Liver (tissue), 9 donors: ENCODE measurements around the gene DCUN1D3. TPM values are rescaled to one million over a fixed set of nuclear protein-coding genes. Genes with fewer than 3 reads are reported as not detected.
A peak's percentile ranks its signal among the peaks of the same experiment; 100 is the strongest.

Experiments used
- DNase-seq: peaks from one replicate; pipeline ENCODE4 v3.0.0-alpha.2; 2017; ENCODE audit warnings: low spot score
- H3K27ac ChIP-seq, 2 donors: one replicate each; pipeline ENCODE4 v1.7.0; 2013; ENCODE audit warnings: inconsistent platforms in 2 of 2, low read length in 2 of 2, control low read depth in 1 of 2, low read depth in 1 of 2, mild to moderate bottlenecking in 1 of 2
- H3K27me3 ChIP-seq, 4 donors: one replicate each; pipeline versions ENCODE4 v1.6.1 to v1.7.0; 2013; ENCODE audit warnings: low read length in 3 of 4, inconsistent platforms in 1 of 4, mild to moderate bottlenecking in 1 of 4, moderate library complexity in 1 of 4; ENCODE audit not compliant: control insufficient read depth in 4 of 4, insufficient read depth in 4 of 4
- H3K36me3 ChIP-seq, 4 donors: one replicate each; pipeline versions ENCODE4 v1.6.1 to v1.7.0; 2013; ENCODE audit warnings: low read length in 3 of 4, mild to moderate bottlenecking in 3 of 4, low read depth in 1 of 4, moderate library complexity in 1 of 4; ENCODE audit not compliant: control insufficient read depth in 4 of 4, insufficient read depth in 3 of 4
- H3K4me1 ChIP-seq, 4 donors: one replicate each; pipeline versions ENCODE4 v1.6.1 to v1.7.0; 2013; ENCODE audit warnings: low read length in 3 of 4, mild to moderate bottlenecking in 3 of 4, moderate library complexity in 1 of 4; ENCODE audit not compliant: control insufficient read depth in 4 of 4, insufficient read depth in 4 of 4
- H3K4me3 ChIP-seq, 3 donors: one replicate each; pipeline versions ENCODE4 v1.6.1 to v1.7.0; 2013; ENCODE audit warnings: low read length in 3 of 3, control low read depth in 1 of 3, low read depth in 1 of 3, mild to moderate bottlenecking in 1 of 3
- H3K9ac ChIP-seq, 2 donors: one replicate each; pipeline ENCODE4 v1.7.0; 2013; ENCODE audit warnings: low read length in 2 of 2, mild to moderate bottlenecking in 2 of 2, moderate library complexity in 2 of 2, control low read depth in 1 of 2, low read depth in 1 of 2
- H3K9me3 ChIP-seq, 4 donors: one replicate each; pipeline versions ENCODE4 v1.6.1 to v1.7.0; 2013; ENCODE audit warnings: low read length in 3 of 4; ENCODE audit not compliant: control insufficient read depth in 4 of 4
- CTCF ChIP-seq: fragments of 150-350 bp; IDR thresholded peaks from 2 replicates; pipeline ENCODE4 v1.5.1; 2017; ENCODE audit warnings: improper control_type of control experiment, low read depth, low read length; ENCODE audit not compliant: missing input control
- EGR1 ChIP-seq, 2 donors: IDR thresholded peaks; 2 replicates each; pipeline ENCODE4 v1.6.1; 2016 to 2018; ENCODE audit warnings: antibody characterized with exemption in 2 of 2, low read depth in 2 of 2
- FOXA1 ChIP-seq: IDR thresholded peaks from 2 replicates; pipeline ENCODE4 v1.6.1; 2016; ENCODE audit warnings: antibody characterized with exemption
- FOXA2 ChIP-seq: IDR thresholded peaks from 2 replicates; pipeline ENCODE4 v1.6.1; 2016; ENCODE audit warnings: antibody characterized with exemption
- HNF4A ChIP-seq, 2 donors: conservative IDR thresholded peaks; 2 replicates each; pipeline ENCODE4 v1.6.1; 2016; ENCODE audit warnings: antibody characterized with exemption in 2 of 2, mild to moderate bottlenecking in 2 of 2
- HNF4G ChIP-seq: IDR thresholded peaks from 2 replicates; pipeline ENCODE4 v1.6.1; 2016; ENCODE audit warnings: antibody characterized with exemption
- JUND ChIP-seq, 2 donors: IDR thresholded peaks; 2 replicates each; pipeline ENCODE4 v1.6.1; 2016; ENCODE audit warnings: antibody characterized with exemption in 2 of 2
- NR2F2 ChIP-seq: IDR thresholded peaks from 2 replicates; pipeline ENCODE4 v1.6.1; 2016; ENCODE audit warnings: antibody characterized with exemption
- RAD21 ChIP-seq, 2 donors: IDR thresholded peaks; 2 replicates each; pipeline ENCODE4 v1.6.1; 2016; ENCODE audit warnings: antibody characterized with exemption in 2 of 2, mild to moderate bottlenecking in 2 of 2
- RXRA ChIP-seq, 2 donors: IDR thresholded peaks; 2 replicates each; pipeline ENCODE4 v1.6.1; 2017 to 2018; ENCODE audit warnings: antibody characterized with exemption in 2 of 2, mild to moderate bottlenecking in 1 of 2
- SP1 ChIP-seq: IDR thresholded peaks from 2 replicates; pipeline ENCODE4 v1.6.1; 2018; ENCODE audit warnings: antibody characterized with exemption, mild to moderate bottlenecking
- TAF1 ChIP-seq: conservative IDR thresholded peaks from 2 replicates; pipeline ENCODE4 v1.6.1; 2016; ENCODE audit warnings: antibody characterized with exemption, mild to moderate bottlenecking
- YY1 ChIP-seq: IDR thresholded peaks from 2 replicates; pipeline ENCODE4 v1.6.1; 2016; ENCODE audit warnings: antibody characterized with exemption, mild to moderate bottlenecking
- ZBTB33 ChIP-seq: IDR thresholded peaks from 2 replicates; pipeline ENCODE4 v1.6.1; 2016; ENCODE audit warnings: antibody characterized with exemption
- WGBS: extraction: QIAGEN DNeasy Blood & Tissue Kit; methylation state at CpG from one replicate; pipeline ENCODE4 v1.1.7; 2013; 5-methylcytosine and 5-hydroxymethylcytosine counted together
- polyA plus RNA-seq, 2 donors: library from polyadenylated mRNA; stranded (reverse) in 1 of 2; unstranded in 1 of 2; fragments of 200-250 nt in 1 of 2; fragments of >200 nt in 1 of 2; fragmentation: Nextera tagmentation in 1 of 2; extraction: Ambion mirVana in 1 of 2; gene quantifications; one replicate each; pipeline versions ENCODE4 v1.2.1 to v1.2.3, GENCODE V29; 2013 to 2015
- total RNA-seq, 2 donors: library from RNA; depleted of rRNA; stranded (reverse); fragments of >200 nt; gene quantifications; one replicate each; pipeline ENCODE4 v1.2.3, GENCODE V29; 2014
- TF ChIP-seq, protein P1 (sequence below): IDR thresholded peaks from 2 replicates; pipeline ENCODE4 v1.6.1; 2016; ENCODE audit warnings: antibody characterized with exemption, mild to moderate bottlenecking
- TF ChIP-seq, protein P2 (sequence below): IDR thresholded peaks from 2 replicates; pipeline ENCODE4 v1.6.1; 2016; ENCODE audit warnings: antibody characterized with exemption
- TF ChIP-seq, protein P3 (sequence below): IDR thresholded peaks from 2 replicates; pipeline ENCODE4 v1.6.1; 2016; ENCODE audit warnings: antibody characterized with exemption
- donor health status: healthy.
- donor health status: healthy.
- donor health status: healthy.
- donor health status: healthy.
- donor health status: healthy.

Gene DCUN1D3
- total and polyA plus RNA-seq, 4 donors, result 2.7 to 16.8 (median 4.8) TPM

DNA sequence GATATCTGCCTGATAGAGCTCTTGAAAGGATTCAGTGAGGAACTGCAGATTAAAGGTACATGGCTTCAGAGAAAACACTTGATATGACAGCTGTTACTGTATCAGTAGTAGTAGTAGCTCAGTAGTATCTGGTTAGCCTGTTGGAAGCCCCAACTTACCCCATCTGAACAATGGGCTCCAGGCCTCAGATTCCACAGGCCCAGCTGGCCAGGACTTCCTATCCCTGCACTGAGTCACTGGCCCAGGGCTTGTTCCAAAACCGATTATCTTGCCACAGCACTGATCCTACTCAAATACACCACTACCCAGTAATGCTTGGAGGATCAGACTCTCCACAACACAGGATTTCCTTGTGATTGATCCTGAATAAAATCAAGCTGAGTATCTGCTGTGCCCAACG, 32.6 kb downstream of the DCUN1D3 start:
- no peak overlapping the region for H3K4me3 ChIP-seq
- no peak overlapping the region for H3K27ac ChIP-seq
- DNase-seq, result no peak
- no peaks in the 10 kb centered on the region for H3K9me3 ChIP-seq
- 89% methylated on average over 2 of the region's 2 CpGs for WGBS
- H3K4me1 ChIP-seq, result peaks cover 8 to 65% (median 49%) of the 10 kb centered on the region in 4 donors
- H3K27me3 ChIP-seq, result no peaks in the 10 kb centered on the region
- H3K9ac ChIP-seq, result no peak overlapping the region
- H3K36me3 ChIP-seq, result no peaks in the 10 kb centered on the region
- no peak for TF ChIP-seq HNF4G

GRCh38 chr16:20866801-20867200, 33.4 kb downstream of the DCUN1D3 start:
- WGBS, result 49% methylated on average over 3 of the region's 3 CpGs
- Histone ChIP-seq H3K27ac (peak overlapping the region; percentile 11 to 40), H3K27me3 (no peaks in the 10 kb centered on the region), H3K4me1 (peaks cover 8 to 57% (median 42%) of the 10 kb centered on the region in 4 donors), H3K36me3 (peaks cover 0 to 7% (median 3%) of the 10 kb centered on the region in 4 donors), H3K4me3 (no peak overlapping the region), H3K9ac (no peak overlapping the region), H3K9me3 (no peaks in the 10 kb centered on the region)
- no peak for TF ChIP-seq YY1
- TF ChIP-seq HNF4G, result no peak
- TF ChIP-seq FOXA2, result no peak
- TF ChIP-seq, protein P1, sequence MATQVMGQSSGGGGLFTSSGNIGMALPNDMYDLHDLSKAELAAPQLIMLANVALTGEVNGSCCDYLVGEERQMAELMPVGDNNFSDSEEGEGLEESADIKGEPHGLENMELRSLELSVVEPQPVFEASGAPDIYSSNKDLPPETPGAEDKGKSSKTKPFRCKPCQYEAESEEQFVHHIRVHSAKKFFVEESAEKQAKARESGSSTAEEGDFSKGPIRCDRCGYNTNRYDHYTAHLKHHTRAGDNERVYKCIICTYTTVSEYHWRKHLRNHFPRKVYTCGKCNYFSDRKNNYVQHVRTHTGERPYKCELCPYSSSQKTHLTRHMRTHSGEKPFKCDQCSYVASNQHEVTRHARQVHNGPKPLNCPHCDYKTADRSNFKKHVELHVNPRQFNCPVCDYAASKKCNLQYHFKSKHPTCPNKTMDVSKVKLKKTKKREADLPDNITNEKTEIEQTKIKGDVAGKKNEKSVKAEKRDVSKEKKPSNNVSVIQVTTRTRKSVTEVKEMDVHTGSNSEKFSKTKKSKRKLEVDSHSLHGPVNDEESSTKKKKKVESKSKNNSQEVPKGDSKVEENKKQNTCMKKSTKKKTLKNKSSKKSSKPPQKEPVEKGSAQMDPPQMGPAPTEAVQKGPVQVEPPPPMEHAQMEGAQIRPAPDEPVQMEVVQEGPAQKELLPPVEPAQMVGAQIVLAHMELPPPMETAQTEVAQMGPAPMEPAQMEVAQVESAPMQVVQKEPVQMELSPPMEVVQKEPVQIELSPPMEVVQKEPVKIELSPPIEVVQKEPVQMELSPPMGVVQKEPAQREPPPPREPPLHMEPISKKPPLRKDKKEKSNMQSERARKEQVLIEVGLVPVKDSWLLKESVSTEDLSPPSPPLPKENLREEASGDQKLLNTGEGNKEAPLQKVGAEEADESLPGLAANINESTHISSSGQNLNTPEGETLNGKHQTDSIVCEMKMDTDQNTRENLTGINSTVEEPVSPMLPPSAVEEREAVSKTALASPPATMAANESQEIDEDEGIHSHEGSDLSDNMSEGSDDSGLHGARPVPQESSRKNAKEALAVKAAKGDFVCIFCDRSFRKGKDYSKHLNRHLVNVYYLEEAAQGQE, result no peak
- TF ChIP-seq RXRA (IDR thresholded peaks at IDR 0.05), result peak; percentile 12 to 62
- no peak for DNase-seq

- DNase-seq, result no peak
- H3K4me1 ChIP-seq, result peaks cover 8 to 52% (median 42%) of the 10 kb centered on the region in 4 donors
- TF ChIP-seq, protein P2, sequence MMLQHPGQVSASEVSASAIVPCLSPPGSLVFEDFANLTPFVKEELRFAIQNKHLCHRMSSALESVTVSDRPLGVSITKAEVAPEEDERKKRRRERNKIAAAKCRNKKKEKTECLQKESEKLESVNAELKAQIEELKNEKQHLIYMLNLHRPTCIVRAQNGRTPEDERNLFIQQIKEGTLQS, result no peak
- TF ChIP-seq TAF1 (no peak), RAD21 (IDR thresholded peaks at IDR 0.05) (no peak), EGR1 (IDR thresholded peaks at IDR 0.05; ENCODE audit: low read depth in 2 of 2) (no peak), CTCF (no peak), SP1 (no peak), YY1 (no peak), FOXA1 (no peak), JUND (IDR thresholded peaks at IDR 0.05) (no peak), NR2F2 (no peak), RXRA (IDR thresholded peaks at IDR 0.05) (no peak), HNF4A (conservative IDR thresholded peaks at IDR 0.05) (no peak), ZBTB33 (no peak)
- TF ChIP-seq, protein P3, sequence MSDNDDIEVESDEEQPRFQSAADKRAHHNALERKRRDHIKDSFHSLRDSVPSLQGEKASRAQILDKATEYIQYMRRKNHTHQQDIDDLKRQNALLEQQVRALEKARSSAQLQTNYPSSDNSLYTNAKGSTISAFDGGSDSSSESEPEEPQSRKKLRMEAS, result no peak
- no peaks in the 10 kb centered on the region for H3K27me3 ChIP-seq
- peak overlapping the region in 1 of 2 donors; percentile 40 for H3K27ac ChIP-seq
- no peak overlapping the region for H3K9ac ChIP-seq
- H3K36me3 ChIP-seq, result peaks cover 0 to 12% (median 4%) of the 10 kb centered on the region in 4 donors
- WGBS, result 77% methylated on average over 6 of the region's 6 CpGs
- H3K9me3 ChIP-seq, result no peaks in the 10 kb centered on the region
- no peak overlapping the region for H3K4me3 ChIP-seq
Observed at GRCh38 chr16:20866145-20866772, 33.9 kb downstream of the DCUN1D3 start.
